ENCODE data around the gene SHB.

DNA sequence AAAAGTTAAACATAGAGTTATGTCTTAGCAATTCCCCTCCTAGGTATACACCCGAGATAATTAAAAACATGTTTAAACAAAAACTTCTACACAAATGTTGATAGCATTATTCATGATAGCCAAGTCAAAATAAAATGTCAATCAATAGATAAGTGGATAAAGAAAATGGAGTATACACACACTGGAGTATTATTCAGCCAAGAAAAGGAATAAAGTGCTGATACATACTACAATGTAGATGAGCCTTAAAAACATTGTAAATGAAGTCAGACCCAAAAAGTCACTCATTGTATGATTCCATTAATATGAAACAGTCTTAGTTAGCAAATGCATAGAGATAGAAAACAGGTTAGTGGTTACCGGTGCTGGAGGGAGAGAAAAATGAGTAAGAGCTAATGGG lies 34.3 kb upstream of the SHB start:
- TF ChIP-seq, protein P1, sequence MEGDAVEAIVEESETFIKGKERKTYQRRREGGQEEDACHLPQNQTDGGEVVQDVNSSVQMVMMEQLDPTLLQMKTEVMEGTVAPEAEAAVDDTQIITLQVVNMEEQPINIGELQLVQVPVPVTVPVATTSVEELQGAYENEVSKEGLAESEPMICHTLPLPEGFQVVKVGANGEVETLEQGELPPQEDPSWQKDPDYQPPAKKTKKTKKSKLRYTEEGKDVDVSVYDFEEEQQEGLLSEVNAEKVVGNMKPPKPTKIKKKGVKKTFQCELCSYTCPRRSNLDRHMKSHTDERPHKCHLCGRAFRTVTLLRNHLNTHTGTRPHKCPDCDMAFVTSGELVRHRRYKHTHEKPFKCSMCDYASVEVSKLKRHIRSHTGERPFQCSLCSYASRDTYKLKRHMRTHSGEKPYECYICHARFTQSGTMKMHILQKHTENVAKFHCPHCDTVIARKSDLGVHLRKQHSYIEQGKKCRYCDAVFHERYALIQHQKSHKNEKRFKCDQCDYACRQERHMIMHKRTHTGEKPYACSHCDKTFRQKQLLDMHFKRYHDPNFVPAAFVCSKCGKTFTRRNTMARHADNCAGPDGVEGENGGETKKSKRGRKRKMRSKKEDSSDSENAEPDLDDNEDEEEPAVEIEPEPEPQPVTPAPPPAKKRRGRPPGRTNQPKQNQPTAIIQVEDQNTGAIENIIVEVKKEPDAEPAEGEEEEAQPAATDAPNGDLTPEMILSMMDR (IDR thresholded peaks at IDR 0.05), result no peak
- no peak for TF ChIP-seq POLR2AphosphoS5 (IDR thresholded peaks at IDR 0.05)

Data from prostate gland (tissue), 2 donors.